TTC549 (cell line): ENCODE measurements around the gene RPS29.
"Not testable (repeated sequence)": the region's sequence is repeated elsewhere in the genome, so short reads cannot be mapped to it uniquely, and the experiment has no call there.

Experiments
- FAIRE-seq: peaks from 2 replicates; lab custom pipeline; 2012; peaks lifted over from hg19 to GRCh38; lab: Jason Lieb, UNC

Gene RPS29

GRCh38 chr14:49598189-49598484 lies 12.0 kb upstream of the RPS29 start:
- no peak for FAIRE-seq

GRCh38 chr14:49594347-49595091 lies 8.3 kb upstream of the RPS29 start:
- no peak for FAIRE-seq

GRCh38 chr14:49593016-49593415 lies 6.8 kb upstream of the RPS29 start:
- FAIRE-seq, result no peak

- FAIRE-seq, result no peak
These were observed 3.2 kb upstream of the RPS29 start for GRCh38 chr14:49589387-49589786.

GRCh38 chr14:49586673-49587460 lies 687 bp upstream of the RPS29 start:
- FAIRE-seq, result peak; percentile 92

- not testable (repeated sequence) for FAIRE-seq
These were observed 1.1 kb downstream of the RPS29 start for GRCh38 chr14:49584981-49585640.

GRCh38 chr14:49584058-49584457 lies 2.1 kb downstream of the RPS29 start:
- FAIRE-seq, result no peak

- no peak for FAIRE-seq
These were observed 2.6 kb downstream of the RPS29 start for GRCh38 chr14:49583629-49584028.

- no peak for FAIRE-seq
These were observed 3.8 kb downstream of the RPS29 start for GRCh38 chr14:49582113-49582977.

GRCh38 chr14:49581209-49582112 lies 4.7 kb downstream of the RPS29 start:
- no peak for FAIRE-seq

- no peak for FAIRE-seq
These were observed 6.3 kb downstream of the RPS29 start for GRCh38 chr14:49579841-49580240.

GRCh38 chr14:49578141-49578540 lies 8.0 kb downstream of the RPS29 start:
- FAIRE-seq, result no peak

- FAIRE-seq, result no peak
These were observed 12.1 kb downstream of the RPS29 start for GRCh38 chr14:49574038-49574437.

- FAIRE-seq, result no peak
These were observed 16.9 kb downstream of the RPS29 start for GRCh38 chr14:49569281-49569680.

GRCh38 chr14:49566714-49567113 lies 19.5 kb downstream of the RPS29 start:
- no peak for FAIRE-seq

GRCh38 chr14:49559979-49560768 lies 26.0 kb downstream of the RPS29 start:
- no peak for FAIRE-seq

GRCh38 chr14:49553892-49554291 lies 32.3 kb downstream of the RPS29 start:
- FAIRE-seq, result no peak

- FAIRE-seq, result no peak
These were observed 33.1 kb downstream of the RPS29 start for GRCh38 chr14:49553106-49553505.

GRCh38 chr14:49551569-49551968 lies 34.6 kb downstream of the RPS29 start:
- FAIRE-seq, result no peak
